H1 (cell line): ENCODE measurements around the gene COX5A. TPM values are rescaled to one million over a fixed set of nuclear protein-coding genes. Genes with fewer than 3 reads are reported as not detected.

Source experiments
- CHD2 ChIP-seq: IDR thresholded peaks from 2 replicates; pipeline ENCODE4 v1.6.1; 2012; ENCODE audit warnings: low read length, improper control_type of control experiment
- CREB1 ChIP-seq: IDR thresholded peaks from 2 replicates; pipeline ENCODE4 v1.6.1; 2012; ENCODE audit warnings: inconsistent platforms
- CTCF ChIP-seq, 3 experiments: IDR thresholded peaks; 1 replicate in 2 of 3; 2 replicates in 1 of 3; pipeline versions ENCODE4 v1.5.1 to v1.6.1; 2011; ENCODE audit warnings: low read length in 3 of 3, mild to moderate bottlenecking in 3 of 3, inconsistent platforms in 2 of 3, low read depth in 1 of 3, moderate library complexity in 1 of 3; ENCODE audit not compliant: insufficient read depth in 1 of 3; ENCODE audit errors: control extremely low read depth in 1 of 3
- HDAC2 ChIP-seq, 2 experiments: fragments of 300-600 bp in 1 of 2; sonication (generic) in 1 of 2; IDR thresholded peaks; 2 replicates each; pipeline ENCODE4 v1.6.1; 2011 to 2012; ENCODE audit warnings: low read depth in 2 of 2, low read length in 2 of 2, mild to moderate bottlenecking in 2 of 2, moderate library complexity in 2 of 2, borderline replicate concordance in 1 of 2, inconsistent platforms in 1 of 2
- JUND ChIP-seq: IDR thresholded peaks from 2 replicates; pipeline ENCODE4 v1.6.1; 2011; ENCODE audit warnings: mild to moderate bottlenecking, improper control_type of control experiment, low read length
- KDM4A ChIP-seq: IDR thresholded peaks from one replicate; pipeline ENCODE4 v1.7.1; 2012; ENCODE audit warnings: low read depth, mild to moderate bottlenecking, moderate library complexity, low read length, inconsistent platforms; ENCODE audit not compliant: severe bottlenecking
- MAX ChIP-seq: IDR thresholded peaks from 2 replicates; pipeline ENCODE4 v1.6.1; 2012; ENCODE audit warnings: inconsistent platforms
- POLR2AphosphoS5 ChIP-seq: IDR thresholded peaks from 2 replicates; pipeline ENCODE4 v1.6.1; 2011; ENCODE audit warnings: low read depth, low read length
- RAD21 ChIP-seq, 2 experiments: IDR thresholded peaks in 1 of 2; conservative IDR thresholded peaks in 1 of 2; 2 replicates each; pipeline ENCODE4 v1.6.1; 2011; ENCODE audit warnings: low read depth in 2 of 2, low read length in 2 of 2, improper control_type of control experiment in 1 of 2, inconsistent platforms in 1 of 2, mild to moderate bottlenecking in 1 of 2, moderate library complexity in 1 of 2
- RNF2 ChIP-seq: fragments of 200-900, 300-1000 bp; sonication (generic); IDR thresholded peaks from 2 replicates; pipeline ENCODE4 v1.7.1; 2016; ENCODE audit warnings: borderline replicate concordance, low read depth, mild to moderate bottlenecking, antibody characterized with exemption, low read length; ENCODE audit not compliant: poor library complexity, severe bottlenecking; ENCODE audit errors: missing control alignments
- SP4 ChIP-seq: IDR thresholded peaks from 2 replicates; pipeline ENCODE4 v1.6.1; 2012; ENCODE audit warnings: low read length, inconsistent platforms
- TBP ChIP-seq: IDR thresholded peaks from 2 replicates; pipeline ENCODE4 v1.6.1; 2011; ENCODE audit warnings: low read depth, low read length, improper control_type of control experiment
- USF2 ChIP-seq: IDR thresholded peaks from 2 replicates; pipeline ENCODE4 v1.6.1; 2011; ENCODE audit warnings: low read length, improper control_type of control experiment
- polyA plus RNA-seq, 7 experiments: library from polyadenylated mRNA; depleted of rRNA in 3 of 7; stranded (reverse) in 5 of 7; unstranded in 2 of 7; fragments of >200 nt in 5 of 7; fragments of 200-250 nt in 2 of 7; gene quantifications; 1 replicate in 5 of 7; 2 replicates in 1 of 7; 4 replicates in 1 of 7; pipeline versions ENCODE4 v1.2.1 to v1.2.3, GENCODE V29; 2011 to 2013; ENCODE audit warnings: missing spikeins in 2 of 7, mixed read lengths in 2 of 7
- total RNA-seq: library from RNA; stranded (reverse); fragmentation: NEBNext Ultra II Directional; extraction: Animal tissue kit (Norgen Biotek cat#: 25700); gene quantifications from 2 replicates; pipeline ENCODE4 v1.2.1, GENCODE V29; 2021

The COX5A gene
- total and polyA plus RNA-seq, 2 of the 8 experiments (the other 6 are each of a cell fraction or from before 2014, with no cell fraction given), result 270 to 367 TPM

GRCh38 chr15:74955796-74956647, 18.1 kb upstream of the COX5A start (continued):
- peak; percentile 80 for TF ChIP-seq USF2
- peak; percentile 98 for TF ChIP-seq KDM4A
- peak; percentile 59 for TF ChIP-seq RNF2
- TF ChIP-seq TBP, result peak; percentile 26; the same call in 1 of the 2 replicates
- peak; percentile 48; the same call in 1 of the 2 replicates for TF ChIP-seq CHD2
- peak; percentile 99 for TF ChIP-seq MAX
- no peak for TF ChIP-seq POLR2AphosphoS5
- TF ChIP-seq CREB1, result peak; percentile 62
- TF ChIP-seq RAD21 (IDR thresholded peaks at IDR 0.05 in 1 of 2, conservative IDR thresholded peaks at IDR 0.05 in 1 of 2; ENCODE audit: low read depth in 2 of 2, low read length in 2 of 2), result peak in 1 of 2 experiments; percentile 5; a peak in 1 of 4 replicates
- TF ChIP-seq CTCF (IDR thresholded peaks at IDR 0.05; ENCODE audit: control extremely low read depth in 1 of 3, insufficient read depth in 1 of 3, low read depth in 1 of 3, low read length in 3 of 3), result peak; percentile 16 to 51 (median 38)
- TF ChIP-seq SP4, result 0 out of 2 replicates have a peak, but pooled peaks have one; percentile 27
- TF ChIP-seq HDAC2 (IDR thresholded peaks at IDR 0.05; ENCODE audit: borderline replicate concordance in 1 of 2, low read depth in 2 of 2, low read length in 2 of 2), result peak in 1 of 2 experiments; percentile 3; a peak in 1 of 4 replicates
- no peak for TF ChIP-seq JUND
